HG03378 (cell line): Measurements from ENCODE around the gene METAP1.
"Not testable (repeated sequence)": the region's sequence is repeated elsewhere in the genome, so short reads cannot be mapped to it uniquely, and the experiment has no call there.

ENCODE experiments used
- ATAC-seq: cut with Tn5 transposase; IDR thresholded peaks from one replicate; pipeline ENCODE4 v1.9.1; 2021; ENCODE audit warnings: mild to moderate bottlenecking, moderate library complexity; ENCODE audit not compliant: unreplicated experiment

The METAP1 gene

DNA sequence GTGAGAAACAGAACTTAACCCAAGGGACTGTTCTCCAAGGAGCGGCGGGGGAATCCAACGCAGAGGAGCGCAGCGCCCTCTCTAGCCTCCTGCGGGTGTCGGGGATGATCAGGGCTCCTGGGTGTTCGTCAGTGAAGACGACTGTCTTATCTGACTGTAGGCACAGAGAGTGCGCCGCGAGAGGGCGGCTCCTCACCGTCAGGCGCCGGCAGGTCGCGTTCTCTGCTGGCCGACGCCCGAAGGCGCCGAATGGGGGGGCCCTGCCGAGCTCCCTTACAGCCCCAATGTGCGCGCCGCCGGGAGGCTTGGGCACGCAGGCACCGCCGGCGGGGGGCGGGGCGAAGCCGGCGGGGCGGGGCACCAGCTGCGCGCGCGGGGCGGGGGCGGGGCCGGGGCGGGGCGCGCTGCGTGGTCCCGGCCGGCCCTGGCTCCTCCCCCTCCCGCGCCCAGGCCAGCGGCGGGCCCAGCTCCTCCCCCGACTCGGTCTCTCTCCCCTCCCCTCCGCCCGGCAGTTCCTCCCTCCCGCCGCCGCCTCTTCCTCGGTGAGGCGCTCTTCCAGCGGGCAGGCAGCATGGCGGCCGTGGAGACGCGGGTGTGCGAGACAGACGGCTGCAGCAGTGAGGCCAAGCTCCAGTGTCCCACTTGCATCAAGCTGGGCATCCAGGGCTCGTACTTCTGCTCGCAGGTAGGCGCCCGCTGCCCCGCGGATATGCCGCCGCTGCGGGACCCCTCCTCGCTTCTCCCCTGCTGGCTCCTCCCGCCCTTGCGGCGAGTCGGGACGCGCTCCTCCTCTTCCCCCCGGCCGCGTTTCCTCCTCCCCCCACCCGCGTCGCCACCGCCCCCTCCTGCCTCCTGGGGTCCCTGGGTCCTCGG, at the start of gene METAP1:
Gene METAP1 (plus strand): TSS at position 539 of the 873 bp plus-strand sequence. CDS start 33 bp downstream, at position 572.
- ATAC-seq = peak; percentile 95

- ATAC-seq = no peak
These were observed 49.2 kb upstream of the METAP1 start for GRCh38 chr4:98946359-98946758.

DNA sequence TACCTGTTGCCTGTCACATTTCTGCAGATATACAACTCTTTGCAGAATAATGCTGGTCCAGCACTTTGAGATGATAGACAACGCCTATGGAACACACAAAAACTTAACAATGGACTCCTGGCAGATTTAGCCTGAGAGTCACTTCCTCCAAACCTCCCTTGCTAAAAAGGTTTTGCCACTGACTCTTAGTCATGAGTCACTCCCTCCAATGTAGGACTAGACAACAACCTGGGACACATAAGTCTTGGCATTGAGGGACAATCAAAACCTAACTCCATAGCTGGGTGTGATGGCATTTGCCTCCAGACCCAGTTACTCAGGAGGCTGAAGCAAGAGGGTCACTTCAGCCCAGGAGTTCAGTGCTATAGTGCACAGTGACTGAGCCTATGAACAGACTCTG, 44.6 kb upstream of the METAP1 start:
- ATAC-seq = no peak

- ATAC-seq = no peak
These were observed 43.8 kb upstream of the METAP1 start for GRCh38 chr4:98951710-98952109.

- ATAC-seq = no peak
These were observed 40.3 kb upstream of the METAP1 start for GRCh38 chr4:98955229-98955628.

DNA sequence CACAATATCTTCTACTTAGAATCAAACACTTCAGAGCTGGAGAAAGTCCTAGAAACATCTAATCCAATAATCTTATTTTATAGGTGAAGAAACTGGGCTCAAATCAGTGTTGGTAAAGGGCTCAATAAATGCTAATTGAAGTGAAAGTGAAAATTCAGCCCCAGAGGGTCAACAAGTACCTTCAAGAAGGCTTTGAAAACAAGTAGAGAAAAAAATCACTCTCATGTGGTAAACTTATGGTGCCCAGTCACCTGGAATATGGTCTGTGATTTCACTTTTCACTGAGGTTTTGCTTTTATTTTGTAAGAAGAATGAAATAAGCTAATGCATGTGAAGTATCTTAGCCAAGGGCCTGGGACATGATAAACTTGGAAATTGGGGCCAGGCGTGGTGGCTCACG, 37.5 kb upstream of the METAP1 start:
- ATAC-seq = no peak

GRCh38 chr4:98959411-98959810, 36.1 kb upstream of the METAP1 start:
- no peak for ATAC-seq

DNA sequence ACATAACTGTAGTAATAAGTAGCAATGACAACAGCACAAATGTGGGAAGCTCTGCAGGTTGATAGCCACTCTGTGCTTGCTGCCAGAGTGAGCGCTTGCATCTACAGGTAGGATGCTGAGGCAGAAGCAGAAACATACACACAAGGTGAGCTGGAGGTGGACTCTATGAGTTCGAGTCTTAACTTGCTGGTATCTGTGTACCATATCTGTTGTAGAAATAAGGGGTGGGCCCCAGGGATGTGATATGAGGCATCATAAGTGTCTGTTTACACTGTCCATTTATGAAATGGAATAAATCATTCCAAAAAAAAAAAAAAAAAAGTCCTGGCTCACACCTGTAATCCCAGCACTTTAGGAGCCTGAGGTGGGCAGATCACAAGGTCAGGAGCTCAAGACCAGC, 33.8 kb upstream of the METAP1 start:
- ATAC-seq = no peak

DNA sequence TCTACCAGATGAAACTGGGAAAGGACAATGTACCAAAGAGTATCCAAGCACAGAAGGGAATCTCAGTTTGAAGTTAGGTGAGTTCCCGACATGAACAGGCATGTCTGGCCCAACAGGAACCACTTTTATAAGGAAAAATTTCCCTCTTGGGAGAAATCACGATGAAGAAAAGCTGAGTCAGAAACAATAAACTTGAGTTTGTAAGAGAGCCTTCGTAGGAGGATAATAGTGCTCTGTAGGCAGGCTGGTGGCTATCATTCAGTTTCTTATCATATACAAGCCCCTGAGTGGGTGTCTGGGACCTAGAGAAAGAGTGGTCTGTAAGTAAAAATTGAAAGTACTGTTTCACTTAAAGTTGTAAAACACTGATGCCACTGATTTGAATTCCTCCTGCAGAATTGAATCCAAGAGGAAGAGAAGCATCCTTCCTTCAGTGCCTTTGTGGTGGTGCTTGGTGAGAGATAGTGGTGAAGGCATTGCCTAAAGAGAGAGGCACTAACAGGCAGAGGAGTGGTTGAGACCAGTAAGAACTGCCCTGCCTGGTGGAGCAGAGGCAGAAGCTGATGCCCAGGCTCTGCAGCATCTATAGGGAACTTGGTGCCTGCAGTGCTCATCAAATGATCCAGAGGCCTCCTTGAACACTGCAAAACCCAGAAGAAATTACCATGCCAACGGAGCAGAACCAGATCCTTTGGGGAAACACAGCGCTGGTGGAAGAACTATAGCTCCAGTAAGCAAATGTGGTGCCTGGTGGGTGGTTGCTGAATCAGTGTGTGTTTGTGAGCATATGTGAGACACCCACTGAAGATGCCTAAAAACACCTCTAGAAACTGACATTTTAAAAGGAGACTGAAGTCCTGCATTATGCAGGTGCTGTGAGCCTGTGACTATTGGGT, 31.7 kb upstream of the METAP1 start:
- ATAC-seq = no peak

DNA sequence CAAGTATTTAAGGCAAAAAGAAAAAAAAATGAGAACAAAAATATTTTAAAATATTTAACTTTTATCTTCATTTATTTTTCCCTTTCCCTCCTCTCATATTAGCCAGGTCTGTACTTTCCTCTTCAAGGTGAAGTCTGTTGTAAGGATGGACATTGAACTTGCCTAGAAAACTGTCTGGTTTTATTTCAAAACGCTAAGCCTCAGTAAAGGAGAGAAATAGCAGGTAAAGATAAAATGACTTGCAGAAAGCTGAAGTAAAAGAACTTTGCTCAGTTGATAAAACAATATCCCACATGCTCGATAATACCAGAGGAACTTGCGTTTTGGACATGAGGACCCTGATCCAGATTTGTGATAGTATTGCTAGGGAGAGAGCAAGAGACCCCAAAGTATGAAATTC, 28.6 kb upstream of the METAP1 start:
- no peak for ATAC-seq

DNA sequence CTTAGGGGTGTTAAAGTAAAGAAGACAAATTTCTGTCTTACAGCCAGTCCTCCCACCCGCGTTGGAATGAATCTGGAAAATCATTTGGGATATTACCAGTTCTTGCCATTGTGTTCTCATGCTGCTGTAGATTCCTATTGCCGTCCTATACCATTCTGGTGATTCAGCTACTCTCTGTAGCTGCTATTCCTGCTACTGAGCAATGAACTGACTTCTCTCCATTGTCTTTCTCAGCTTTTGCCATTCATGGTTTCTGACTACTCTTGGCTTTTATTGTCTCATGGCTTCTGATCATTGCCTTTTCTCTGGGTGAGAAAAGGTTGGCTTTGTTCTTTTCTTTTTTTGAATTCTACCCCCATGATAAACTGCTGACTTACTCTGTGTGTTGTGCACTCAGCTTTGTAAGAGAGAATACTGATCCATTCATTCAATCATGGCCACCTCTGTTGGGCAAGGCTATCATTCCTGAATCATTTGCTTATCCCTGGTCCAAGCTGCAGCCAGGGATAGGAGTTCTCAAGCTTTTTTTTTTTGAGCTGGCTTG, 27.7 kb upstream of the METAP1 start:
- ATAC-seq = no peak

- ATAC-seq = no peak
These were observed 25.4 kb upstream of the METAP1 start for GRCh38 chr4:98969878-98970785.

DNA sequence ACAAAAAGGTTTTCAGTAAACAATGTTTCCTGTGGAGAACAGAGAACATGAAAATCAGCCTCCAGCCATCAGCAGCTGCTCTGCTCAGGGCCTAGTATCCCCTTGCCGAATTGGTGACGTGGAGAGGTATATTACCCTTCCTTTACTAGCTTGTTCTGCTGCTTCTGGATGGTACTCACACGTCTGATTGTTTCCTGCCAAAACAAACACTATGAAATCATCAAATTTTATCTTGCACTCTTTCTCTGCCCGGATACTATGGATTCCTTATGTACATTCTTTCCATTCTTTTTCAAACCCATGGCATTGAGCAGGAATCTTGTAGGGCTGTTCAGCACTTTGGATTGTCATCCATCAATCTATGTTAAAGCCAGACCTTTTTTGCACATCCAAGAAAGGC, 18.8 kb upstream of the METAP1 start:
- ATAC-seq = no peak

GRCh38 chr4:98977557-98977956, 18.0 kb upstream of the METAP1 start:
- no peak for ATAC-seq

- ATAC-seq = no peak
These were observed 7.8 kb upstream of the METAP1 start for GRCh38 chr4:98987720-98988119.

DNA sequence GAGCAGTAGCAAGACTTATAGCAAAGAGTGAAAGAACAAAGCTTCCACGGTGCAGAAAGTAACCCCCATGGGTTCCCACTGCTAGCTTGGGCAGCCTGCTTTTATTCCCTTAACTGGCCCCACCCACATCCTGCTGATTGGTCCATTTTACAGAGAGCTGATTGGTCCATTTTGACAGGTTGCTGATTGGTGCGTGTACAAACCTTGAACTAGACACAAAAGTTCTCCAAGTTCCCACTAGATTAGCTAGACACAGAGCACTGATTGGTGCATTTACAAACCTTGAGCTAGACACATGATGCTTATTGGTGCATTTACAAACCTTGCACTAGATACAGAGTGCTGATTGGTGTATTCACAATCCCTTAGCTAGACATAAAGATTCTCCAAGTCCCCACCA, 2.7 kb upstream of the METAP1 start:
- not testable (repeated sequence) for ATAC-seq

DNA sequence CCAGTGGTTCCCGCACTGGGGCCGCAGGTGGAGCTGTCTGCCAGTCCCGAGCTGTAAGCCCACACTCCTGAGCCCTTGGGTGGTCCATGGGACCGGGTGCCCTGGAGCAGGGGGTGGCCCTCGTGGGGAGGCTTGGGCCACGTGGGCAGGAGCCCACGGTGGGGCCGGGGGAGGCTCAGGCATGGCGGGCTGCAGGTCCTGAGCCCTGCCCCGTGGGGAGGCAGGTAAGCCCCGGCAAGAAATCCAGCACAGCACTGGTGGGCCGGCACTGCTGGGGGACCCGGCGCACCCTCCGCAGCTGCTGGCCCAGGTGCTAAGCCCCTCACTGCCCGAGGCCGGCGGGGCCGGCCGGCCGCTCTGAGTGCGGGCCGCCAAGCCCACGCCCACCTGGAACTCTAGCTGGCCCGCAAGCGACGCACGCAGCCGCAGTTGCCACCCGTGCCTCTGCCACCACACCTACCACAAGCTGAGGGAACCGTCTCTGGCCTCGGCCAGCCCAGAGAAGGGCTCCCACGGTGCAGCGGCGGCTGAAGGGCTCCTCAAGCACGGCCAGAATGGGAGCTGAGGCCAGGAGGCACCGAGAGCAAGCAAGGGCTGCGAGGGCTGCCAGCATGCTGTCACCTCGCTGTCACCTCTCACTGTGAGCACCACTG, 2.0 kb upstream of the METAP1 start:
- no peak for ATAC-seq

- no peak for ATAC-seq
These were observed 893 bp upstream of the METAP1 start for GRCh38 chr4:98994474-98995182.

GRCh38 chr4:98996056-98996764, 689 bp downstream of the METAP1 start:
- ATAC-seq = peak; percentile 0
